GM21528 (cell line): ENCODE results near the gene JAZF1.
"Not testable (repeated sequence)": the region's sequence is repeated elsewhere in the genome, so short reads cannot be mapped to it uniquely, and the experiment has no call there.

Experiments
- ATAC-seq: cut with Tn5 transposase; IDR thresholded peaks from one replicate; pipeline ENCODE4 v1.9.1; 2021; ENCODE audit warnings: mild to moderate bottlenecking, moderate library complexity; ENCODE audit not compliant: unreplicated experiment, low FRiP score

JAZF1 gene

DNA sequence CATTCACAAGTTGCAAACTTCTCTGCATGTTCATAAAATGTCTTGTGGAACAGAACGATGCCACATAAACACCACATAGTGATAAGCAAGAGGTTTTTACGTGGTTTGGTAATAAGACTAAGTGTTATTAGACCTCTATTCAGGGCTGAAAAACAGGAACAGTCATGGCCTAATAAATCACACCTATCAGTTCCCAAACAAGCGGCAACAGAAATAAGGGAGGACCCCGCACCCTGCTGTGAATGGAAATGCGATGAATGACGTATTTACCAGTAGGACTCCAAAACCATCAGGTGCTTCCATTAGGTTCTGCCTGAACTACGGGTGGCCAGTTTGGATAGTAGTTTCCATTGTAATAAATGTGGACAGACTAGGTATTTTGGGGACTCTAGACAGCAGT is 311.5 kb downstream of the JAZF1 start:
- no peak for ATAC-seq

- ATAC-seq: no peak
Observed at GRCh38 chr7:27868131-27868550, 312.5 kb downstream of the JAZF1 start.

GRCh38 chr7:27866828-27867672 is 313.5 kb downstream of the JAZF1 start:
- ATAC-seq: no peak

DNA sequence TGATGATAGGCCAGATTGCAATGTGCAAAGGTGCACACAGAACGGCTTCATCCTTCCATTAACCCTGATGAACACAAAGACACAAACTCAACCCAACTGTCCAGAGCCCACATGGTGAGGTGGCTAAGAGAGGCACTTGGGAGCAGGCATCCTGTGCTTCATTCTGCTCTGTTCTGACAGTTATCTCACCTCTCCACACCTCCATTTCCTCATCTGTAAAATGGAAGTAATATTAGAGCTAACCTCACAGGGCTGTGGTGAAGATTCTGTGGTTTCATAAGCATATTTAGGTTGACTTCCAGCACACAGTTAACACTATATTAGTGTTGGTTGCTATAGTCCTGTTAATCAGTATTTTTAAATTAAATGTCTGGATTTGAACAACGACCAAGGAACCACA is 314.3 kb downstream of the JAZF1 start:
- ATAC-seq: no peak

GRCh38 chr7:27863880-27864279 is 316.7 kb downstream of the JAZF1 start:
- no peak for ATAC-seq

GRCh38 chr7:27861747-27862146 is 318.8 kb downstream of the JAZF1 start:
- ATAC-seq: no peak

GRCh38 chr7:27860800-27861199 is 319.8 kb downstream of the JAZF1 start:
- ATAC-seq: no peak

DNA sequence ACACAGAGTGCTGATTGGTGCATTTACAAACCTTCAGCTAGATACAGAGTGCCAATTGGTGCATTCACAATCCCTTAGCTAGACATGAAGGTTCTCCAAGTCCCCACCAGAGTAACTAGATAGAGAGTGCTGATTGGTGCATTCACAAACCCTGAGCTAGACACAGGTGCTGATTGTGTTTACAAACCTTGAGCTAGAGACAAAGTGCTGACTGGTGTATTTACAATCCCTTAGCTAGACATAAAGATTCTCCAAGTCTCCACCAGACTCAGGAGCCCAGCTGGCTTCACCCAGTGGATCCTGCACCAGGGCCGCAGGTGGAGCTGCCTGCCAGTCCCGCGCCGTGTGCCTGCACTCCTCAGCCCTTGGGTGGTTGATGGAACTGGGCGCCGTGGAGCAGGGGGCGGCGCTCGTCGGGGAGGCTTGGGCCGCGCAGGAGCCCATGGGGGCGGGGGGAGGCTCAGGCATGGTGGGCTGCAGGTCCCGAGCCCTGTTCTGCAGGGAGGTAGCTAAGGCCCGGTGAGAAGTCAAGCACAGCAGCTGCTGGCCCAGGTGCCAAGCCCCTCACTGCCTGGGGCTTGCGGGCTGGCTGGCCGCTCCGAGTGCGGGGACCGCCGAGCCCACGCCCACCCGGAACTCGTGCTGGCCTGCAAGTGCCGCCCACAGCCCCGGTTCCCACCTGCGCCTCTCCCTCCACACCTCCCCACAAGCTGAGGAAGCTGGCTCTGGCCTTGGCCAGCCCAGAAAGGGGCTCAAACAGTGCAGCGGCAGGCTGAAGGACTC is 323.7 kb downstream of the JAZF1 start:
- not testable (repeated sequence) for ATAC-seq

- ATAC-seq: no peak
Observed at GRCh38 chr7:27850531-27850930, 330.1 kb downstream of the JAZF1 start.

DNA sequence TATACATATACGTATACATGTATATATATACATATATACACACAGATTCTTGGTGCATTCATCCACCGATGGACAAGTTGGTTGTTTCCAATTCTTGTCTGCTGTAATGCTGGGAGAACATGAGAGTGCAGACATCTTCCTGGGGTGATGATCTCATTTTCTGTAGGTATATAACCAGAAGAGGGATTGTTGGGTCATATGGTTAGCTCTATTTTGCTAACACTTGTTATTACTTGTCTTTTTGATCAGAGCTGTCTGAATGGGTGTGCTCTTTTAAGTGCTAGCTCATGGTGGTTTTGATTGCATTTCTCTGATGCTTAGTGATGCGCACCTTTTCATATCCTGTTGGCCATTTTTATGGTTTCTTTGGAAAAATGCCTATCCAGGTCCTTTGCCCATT is 334.2 kb downstream of the JAZF1 start:
- no peak for ATAC-seq

DNA sequence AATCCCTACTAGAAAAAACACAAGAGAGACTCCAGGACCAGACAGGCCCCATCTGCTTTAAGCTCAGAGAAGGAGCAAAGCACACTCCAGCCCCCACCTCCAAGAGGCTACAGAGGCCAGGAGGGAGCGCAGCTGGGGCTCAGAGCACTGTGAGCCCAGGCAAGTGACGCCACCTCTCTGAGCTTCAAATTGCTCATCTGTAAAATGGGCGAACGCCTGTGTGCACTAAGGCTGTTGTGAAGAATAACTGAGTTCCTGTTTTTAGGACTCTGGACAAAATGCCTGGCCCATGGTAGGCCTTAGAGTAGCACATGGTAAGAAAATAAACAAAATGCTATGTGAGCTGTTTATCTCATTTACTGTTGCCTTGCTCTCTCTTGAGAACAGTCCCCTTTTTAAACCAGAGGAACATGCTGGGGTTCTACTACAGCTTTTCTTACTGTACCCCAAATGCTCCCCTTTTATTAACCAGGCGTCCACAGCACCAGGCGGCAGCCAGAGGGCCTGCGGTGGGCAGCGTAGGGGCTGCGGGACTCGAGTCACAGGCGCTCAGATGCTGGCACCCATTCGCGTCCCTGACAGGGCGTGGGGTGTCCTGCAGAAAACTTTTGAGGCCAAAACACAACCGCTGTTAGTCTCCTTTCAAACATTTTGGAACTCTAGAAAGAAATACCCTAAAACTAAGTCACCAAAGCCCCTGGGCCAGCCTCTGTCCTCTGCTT is 336.9 kb downstream of the JAZF1 start:
- ATAC-seq: no peak

DNA sequence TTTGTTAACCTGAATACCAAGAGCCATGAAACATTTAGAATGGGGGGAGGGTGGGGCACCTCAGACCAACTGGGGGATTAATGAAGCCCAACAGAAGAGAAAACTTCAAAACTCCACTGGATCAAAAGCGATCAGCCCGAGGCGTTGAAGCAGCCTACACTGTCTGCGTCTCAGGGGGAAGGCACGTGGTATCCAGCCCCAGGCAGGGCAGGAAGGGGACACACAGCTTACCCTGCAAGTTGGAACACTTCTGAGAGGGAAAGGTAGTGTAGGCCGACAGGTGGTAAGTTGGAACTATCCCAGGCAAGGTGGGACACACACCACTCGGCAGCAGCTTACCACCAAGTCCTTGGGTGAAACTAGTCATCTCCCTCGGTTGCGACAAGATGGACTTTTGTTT is 337.7 kb downstream of the JAZF1 start:
- ATAC-seq: no peak

DNA sequence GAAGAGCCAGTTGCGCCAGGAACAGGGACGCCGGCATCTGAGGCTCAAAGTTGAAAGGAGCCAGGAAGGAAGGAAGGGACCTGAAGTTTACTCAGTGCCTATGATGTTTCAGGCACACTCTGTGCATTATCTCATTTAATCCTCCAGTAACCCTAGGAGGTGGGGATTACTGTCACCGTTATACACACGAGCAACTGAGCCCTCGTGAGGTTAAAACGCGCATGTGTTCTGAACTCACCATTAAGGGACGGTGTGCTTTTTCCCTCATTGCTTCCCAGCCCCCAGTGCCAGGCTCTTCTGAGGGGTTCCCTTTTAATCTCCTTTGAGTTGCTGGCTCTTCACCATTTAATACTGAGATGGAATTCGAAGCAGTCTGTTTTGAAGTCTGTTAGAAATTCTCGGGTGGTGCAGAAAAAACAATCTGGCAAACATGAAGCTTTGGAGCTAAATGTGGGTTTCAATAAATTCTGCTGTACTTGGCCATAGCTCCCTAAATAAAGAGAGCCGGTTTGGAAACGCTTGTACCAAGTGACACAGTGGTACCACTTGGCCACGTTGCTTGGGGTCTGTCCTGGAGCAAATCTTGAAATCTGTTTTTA is 338.4 kb downstream of the JAZF1 start:
- ATAC-seq: no peak

GRCh38 chr7:27840760-27841364 is 339.7 kb downstream of the JAZF1 start:
- no peak for ATAC-seq

GRCh38 chr7:27840313-27840712 is 340.3 kb downstream of the JAZF1 start:
- no peak for ATAC-seq

DNA sequence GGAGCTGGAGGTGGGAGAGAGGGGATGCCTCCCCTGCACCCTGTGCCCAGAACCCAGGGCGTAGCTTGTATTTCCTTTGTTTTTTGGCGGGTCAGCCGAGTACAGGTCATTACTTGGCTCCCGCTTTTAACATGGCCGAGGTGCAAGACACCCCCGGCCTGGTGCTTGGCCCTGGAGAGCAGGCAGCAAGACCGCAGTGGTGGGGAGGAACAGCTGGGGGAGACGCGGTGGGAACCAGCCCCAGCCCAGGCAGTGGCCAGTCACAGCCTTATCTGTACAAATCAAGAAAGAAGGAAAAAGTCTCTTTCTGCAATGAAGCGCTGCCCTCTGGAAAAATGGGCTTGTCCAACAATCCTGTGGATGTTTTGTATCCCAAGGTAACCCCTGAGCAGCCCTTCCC is 341.5 kb downstream of the JAZF1 start:
- no peak for ATAC-seq

DNA sequence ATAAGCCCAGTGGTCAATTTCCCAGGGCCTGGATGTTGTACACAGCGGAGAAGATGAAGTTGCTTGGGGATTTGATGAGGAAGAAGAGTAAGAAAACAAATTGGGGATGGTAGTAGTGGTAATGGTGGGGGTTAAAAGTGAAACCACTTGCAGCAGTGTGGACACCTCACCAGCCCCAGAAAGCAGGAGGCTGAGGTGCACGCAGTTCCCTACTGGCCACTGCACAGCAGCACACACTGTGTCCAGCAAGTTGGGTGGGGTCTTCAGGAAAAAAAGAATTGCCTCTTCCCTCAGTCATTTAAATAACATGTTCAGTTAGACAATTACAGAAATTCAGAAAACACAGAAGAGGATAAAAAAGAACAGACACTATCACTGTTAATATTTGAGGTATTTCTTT is 344.1 kb downstream of the JAZF1 start:
- no peak for ATAC-seq

DNA sequence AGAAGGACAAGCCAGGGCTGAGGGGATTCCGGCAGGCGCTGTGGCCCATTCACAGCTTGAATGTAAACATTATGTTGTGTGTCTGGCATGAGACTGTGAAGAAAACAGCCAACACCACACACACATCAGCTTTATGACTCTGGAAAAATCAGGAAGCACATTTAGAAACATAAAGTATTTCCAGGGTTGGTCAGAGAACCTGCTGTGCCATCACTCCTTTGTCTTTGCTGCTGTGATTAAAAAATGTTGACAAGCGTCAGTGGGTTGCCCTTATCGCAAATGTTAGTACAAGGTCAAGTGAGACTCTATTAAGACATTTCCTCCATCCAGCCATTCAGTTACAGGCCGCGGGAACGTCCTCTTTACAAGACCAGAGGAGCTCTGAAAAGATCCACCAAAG is 345.2 kb downstream of the JAZF1 start:
- no peak for ATAC-seq

GRCh38 chr7:27834179-27834921 is 346.2 kb downstream of the JAZF1 start:
- ATAC-seq: no peak

DNA sequence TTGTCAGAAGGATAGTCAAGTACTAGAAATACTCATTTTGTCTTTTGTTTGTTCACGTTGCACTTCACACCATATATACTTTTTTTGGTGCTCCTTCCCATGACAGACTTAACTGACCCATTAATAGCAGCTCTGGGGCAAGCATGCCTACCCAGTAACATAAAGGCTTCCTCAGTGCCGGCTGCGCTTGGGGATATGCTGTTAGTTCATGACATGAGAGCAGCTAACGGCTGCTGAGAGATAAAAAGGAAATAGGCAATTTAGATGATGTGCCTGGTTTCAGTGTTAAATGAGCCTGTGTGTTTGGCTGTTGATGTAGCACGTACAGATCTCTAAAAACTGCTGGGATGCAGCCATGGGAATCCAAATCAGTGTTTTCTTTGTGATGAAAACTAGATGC is 354.2 kb downstream of the JAZF1 start:
- ATAC-seq: no peak
